ENCODE measurements around the gene MCOLN3.
A peak's percentile ranks its signal among the peaks of the same experiment; 100 is the strongest.

MCOLN3 gene

GRCh38 chr1:85048296-85049064, at the start of gene MCOLN3:
Gene MCOLN3 (minus strand): TSS chr1:85048500. CDS start chr1:85045360, 3,140 bp downstream.
- peak; percentile 44 for DNase-seq (ENCODE audit: low spot score)

- no peak for DNase-seq (ENCODE audit: low spot score)
Observed at GRCh38 chr1:85093644-85094043, 45.3 kb upstream of the MCOLN3 start.

GRCh38 chr1:85091671-85092280, 43.5 kb upstream of the MCOLN3 start:
- DNase-seq (ENCODE audit: low spot score): no peak

- no peak for DNase-seq (ENCODE audit: low spot score)
Observed at GRCh38 chr1:85090225-85090624, 41.9 kb upstream of the MCOLN3 start.

- DNase-seq (ENCODE audit: low spot score): no peak
Observed at GRCh38 chr1:85089203-85089602, 40.9 kb upstream of the MCOLN3 start.

- DNase-seq (ENCODE audit: low spot score): no peak
Observed at GRCh38 chr1:85088408-85088784, 40.1 kb upstream of the MCOLN3 start.

GRCh38 chr1:85087659-85088407, 39.5 kb upstream of the MCOLN3 start:
- DNase-seq (ENCODE audit: low spot score): no peak

GRCh38 chr1:85085417-85085816, 37.1 kb upstream of the MCOLN3 start:
- DNase-seq (ENCODE audit: low spot score): no peak

- DNase-seq (ENCODE audit: low spot score): no peak
Observed at GRCh38 chr1:85078903-85079302, 30.6 kb upstream of the MCOLN3 start.

- DNase-seq (ENCODE audit: low spot score): no peak
Observed at GRCh38 chr1:85074365-85074964, 26.2 kb upstream of the MCOLN3 start.

- DNase-seq (ENCODE audit: low spot score): no peak
Observed at GRCh38 chr1:85070972-85071492, 22.7 kb upstream of the MCOLN3 start.

GRCh38 chr1:85068846-85069245, 20.5 kb upstream of the MCOLN3 start:
- no peak for DNase-seq (ENCODE audit: low spot score)

GRCh38 chr1:85065550-85065949, 17.2 kb upstream of the MCOLN3 start:
- DNase-seq (ENCODE audit: low spot score): no peak

- DNase-seq (ENCODE audit: low spot score): no peak
Observed at GRCh38 chr1:85062425-85063026, 14.2 kb upstream of the MCOLN3 start.

GRCh38 chr1:85061711-85062424, 13.6 kb upstream of the MCOLN3 start:
- peak; percentile 95 for DNase-seq (ENCODE audit: low spot score)

GRCh38 chr1:85060038-85060437, 11.7 kb upstream of the MCOLN3 start:
- no peak for DNase-seq (ENCODE audit: low spot score)

GRCh38 chr1:85059563-85059962, 11.3 kb upstream of the MCOLN3 start:
- no peak for DNase-seq (ENCODE audit: low spot score)

GRCh38 chr1:85058786-85059185, 10.5 kb upstream of the MCOLN3 start:
- no peak for DNase-seq (ENCODE audit: low spot score)

GRCh38 chr1:85058311-85058710, 10.0 kb upstream of the MCOLN3 start:
- DNase-seq (ENCODE audit: low spot score): no peak

GRCh38 chr1:85054664-85055063, 6.4 kb upstream of the MCOLN3 start:
- DNase-seq (ENCODE audit: low spot score): no peak

- no peak for DNase-seq (ENCODE audit: low spot score)
Observed at GRCh38 chr1:85049735-85050166, 1.5 kb upstream of the MCOLN3 start.

Measured in LoVo (cell line).